Mammary epithelial cell (primary cell): Measurements from ENCODE around the gene ADARB2.

Experiments
- CTCF ChIP-seq, 2 donors: IDR thresholded peaks in 1 of 2; conservative IDR thresholded peaks in 1 of 2; 2 replicates each; pipeline ENCODE4 v1.5.1; 2011 to 2012; ENCODE audit warnings: inconsistent platforms in 2 of 2, low read length in 2 of 2, mild to moderate bottlenecking in 2 of 2, control low read depth in 1 of 2, low read depth in 1 of 2; ENCODE audit not compliant: insufficient read depth in 1 of 2; ENCODE audit errors: extremely low read depth in 1 of 2
- EZH2 ChIP-seq: IDR thresholded peaks from 2 replicates; pipeline ENCODE4 v1.6.1; 2012; ENCODE audit warnings: low read length, inconsistent platforms, borderline replicate concordance

GRCh38 chr10:1287487-1287886, 449.8 kb downstream of the ADARB2 start:
- no peak for TF ChIP-seq CTCF (conservative IDR thresholded peaks at IDR 0.05 in 1 of 2, IDR thresholded peaks at IDR 0.05 in 1 of 2; ENCODE audit: extremely low read depth in 1 of 2, insufficient read depth in 1 of 2, low read depth in 1 of 2, low read length in 2 of 2)
- no peak for TF ChIP-seq EZH2
